ENCODE data around the gene SHISA6.

The SHISA6 gene

DNA sequence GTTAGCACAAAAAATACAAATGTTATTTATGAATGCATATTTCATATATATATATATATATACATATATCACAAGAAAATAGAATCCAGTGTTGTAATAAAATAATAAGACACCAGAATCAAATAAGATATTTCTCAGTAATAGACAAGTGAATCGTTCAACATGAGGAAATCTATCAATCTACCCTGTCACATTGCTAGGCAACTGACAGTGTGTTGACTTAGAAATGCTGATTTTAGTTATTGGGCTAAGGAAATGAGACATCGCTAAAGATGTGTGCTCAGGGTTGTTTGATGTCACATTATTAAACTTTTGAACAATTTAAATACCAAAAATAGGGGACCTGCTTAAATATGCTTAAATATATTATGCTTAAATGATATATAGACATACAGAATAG, 307.4 kb downstream of the SHISA6 start:
- no peak for DNase-seq

DNA sequence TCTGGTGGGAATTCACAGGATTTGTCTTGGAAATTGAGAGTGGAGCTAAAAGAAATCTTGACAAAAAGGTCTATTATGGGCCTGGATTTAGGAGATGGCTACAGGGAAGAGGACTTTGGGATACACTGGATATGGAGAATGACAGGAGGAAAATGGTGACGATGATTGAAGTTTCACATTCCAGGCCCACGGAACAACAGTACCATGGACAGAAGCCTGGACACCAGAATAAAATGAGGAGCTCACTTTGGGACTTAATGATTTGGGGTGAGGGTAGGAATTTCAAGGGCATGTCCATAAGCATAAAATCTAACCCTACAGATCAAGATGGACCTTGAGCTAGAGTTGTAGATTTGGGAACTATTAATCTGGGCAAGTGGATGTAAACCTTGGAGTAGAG, 309.4 kb downstream of the SHISA6 start:
- no peak for DNase-seq

DNA sequence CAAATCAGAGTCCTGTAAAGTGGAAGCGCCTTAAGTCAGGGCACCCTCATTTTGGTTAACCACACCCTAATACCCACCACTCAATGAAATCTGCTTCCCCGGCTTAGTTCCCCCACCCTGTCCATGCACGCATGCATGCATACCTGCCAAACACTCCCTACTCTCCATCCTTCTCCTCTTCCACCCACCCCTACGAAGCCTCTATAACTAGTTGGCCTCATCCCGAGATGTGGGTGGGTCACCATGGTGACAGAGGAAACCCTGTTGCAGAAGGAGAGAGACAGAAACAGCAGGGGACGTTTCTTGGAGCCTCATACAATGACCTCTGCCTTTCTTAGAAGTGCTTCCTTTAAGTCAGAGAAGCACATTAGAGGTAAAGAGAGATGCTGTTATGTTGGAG, 310.4 kb downstream of the SHISA6 start:
- DNase-seq = no peak

DNA sequence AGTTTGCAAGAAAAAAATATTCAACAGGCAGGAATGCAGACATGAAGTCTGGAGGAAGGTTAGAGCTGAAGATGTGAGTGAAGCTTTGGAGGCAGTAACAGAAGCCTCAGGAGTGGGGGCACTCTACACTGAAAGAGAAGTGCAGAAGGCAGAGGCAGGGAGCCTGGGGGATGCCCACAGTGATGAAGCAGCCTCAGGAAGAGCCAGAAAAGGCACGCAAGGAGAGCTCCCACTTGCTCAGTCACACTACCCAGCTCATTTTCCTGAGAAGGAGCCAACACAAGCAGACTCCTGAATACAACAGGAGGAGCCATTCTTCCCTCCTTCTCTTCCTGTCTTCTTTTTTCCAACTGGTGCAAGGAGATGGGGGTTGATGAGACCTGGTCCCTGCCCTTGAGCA, 312.1 kb downstream of the SHISA6 start:
- no peak for DNase-seq

DNA sequence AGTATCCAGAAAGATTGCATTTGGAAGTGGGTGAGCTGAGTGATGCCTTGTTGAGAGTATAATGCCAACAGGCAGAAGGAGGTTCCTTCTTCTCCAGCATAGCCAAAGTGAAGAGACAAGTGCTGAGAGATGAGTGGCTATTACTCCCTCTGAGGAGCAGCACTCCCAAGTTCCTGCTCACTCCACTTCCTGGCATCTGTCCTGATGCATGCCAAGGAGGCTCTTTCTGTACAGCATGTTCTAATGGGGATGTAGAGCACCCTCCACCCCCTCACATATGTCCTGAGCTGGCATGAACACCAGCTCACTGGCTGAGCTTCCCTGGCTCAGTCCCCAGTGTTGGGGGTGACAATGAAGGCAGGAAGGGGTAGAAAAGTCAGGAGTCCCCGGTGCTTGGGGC, 313.0 kb downstream of the SHISA6 start:
- DNase-seq = no peak

DNA sequence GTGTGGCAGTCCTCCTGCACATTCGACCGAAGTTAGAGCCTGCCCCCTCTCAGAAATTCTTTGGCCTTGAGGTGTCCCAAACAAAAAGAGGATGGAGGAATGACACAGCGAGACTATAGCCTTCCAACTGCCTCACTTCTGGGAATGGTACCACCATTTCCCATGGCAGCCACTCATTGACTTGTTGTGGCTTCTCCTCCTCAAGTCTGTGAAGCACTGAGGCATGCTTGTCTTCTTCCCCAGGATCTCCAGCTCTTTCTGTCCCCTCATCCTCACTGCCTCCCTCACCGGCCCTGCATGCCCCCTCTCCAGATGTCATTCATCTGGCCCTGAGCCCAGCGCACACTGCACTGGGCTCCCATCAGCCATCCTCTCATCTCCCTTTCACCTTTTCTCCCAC, 313.5 kb downstream of the SHISA6 start:
- no peak for DNase-seq

DNA sequence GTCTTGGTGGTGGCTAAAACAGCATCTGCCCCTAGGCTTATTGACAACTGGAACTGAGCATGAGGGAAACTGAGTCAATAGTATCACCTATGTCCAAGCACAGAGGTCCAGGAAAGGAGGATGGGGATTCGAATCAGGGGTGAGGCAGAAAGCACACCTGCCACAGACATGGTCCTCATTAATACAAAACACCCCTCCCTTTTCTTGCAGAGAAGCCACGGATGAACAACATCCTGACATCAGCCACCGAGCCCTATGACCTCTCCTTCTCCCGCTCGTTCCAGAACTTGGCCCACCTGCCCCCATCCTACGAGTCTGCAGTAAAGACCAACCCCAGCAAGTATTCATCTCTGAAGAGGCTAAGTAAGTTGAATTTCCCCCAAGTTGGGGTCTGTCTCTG, 314.5 kb downstream of the SHISA6 start:
- no peak for DNase-seq

DNA sequence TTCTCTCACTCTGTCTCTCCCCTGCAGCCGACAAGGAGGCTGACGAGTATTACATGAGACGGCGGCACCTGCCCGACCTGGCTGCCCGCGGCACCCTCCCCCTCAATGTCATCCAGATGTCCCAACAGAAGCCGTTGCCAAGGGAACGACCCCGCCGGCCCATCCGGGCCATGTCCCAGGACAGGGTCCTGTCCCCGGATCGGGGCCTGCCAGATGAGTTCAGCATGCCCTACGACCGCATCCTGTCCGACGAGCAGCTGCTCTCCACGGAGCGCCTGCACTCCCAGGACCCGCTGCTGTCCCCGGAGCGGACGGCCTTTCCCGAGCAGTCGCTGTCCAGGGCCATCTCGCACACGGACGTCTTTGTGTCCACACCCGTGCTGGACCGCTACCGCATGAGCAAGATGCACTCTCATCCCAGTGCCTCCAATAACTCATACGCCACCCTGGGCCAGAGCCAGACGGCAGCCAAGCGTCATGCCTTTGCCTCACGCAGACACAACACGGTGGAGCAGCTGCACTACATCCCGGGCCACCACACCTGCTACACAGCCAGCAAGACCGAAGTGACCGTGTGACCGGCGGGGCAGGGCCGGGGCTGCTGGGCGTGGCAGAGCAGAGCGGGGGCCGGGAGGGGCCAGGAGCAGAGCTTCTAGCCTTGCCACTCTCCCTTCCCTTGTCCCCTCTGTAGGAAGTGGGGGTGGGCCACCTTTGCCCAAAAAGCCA, 316.9 kb downstream of the SHISA6 start:
- no peak for DNase-seq

DNA sequence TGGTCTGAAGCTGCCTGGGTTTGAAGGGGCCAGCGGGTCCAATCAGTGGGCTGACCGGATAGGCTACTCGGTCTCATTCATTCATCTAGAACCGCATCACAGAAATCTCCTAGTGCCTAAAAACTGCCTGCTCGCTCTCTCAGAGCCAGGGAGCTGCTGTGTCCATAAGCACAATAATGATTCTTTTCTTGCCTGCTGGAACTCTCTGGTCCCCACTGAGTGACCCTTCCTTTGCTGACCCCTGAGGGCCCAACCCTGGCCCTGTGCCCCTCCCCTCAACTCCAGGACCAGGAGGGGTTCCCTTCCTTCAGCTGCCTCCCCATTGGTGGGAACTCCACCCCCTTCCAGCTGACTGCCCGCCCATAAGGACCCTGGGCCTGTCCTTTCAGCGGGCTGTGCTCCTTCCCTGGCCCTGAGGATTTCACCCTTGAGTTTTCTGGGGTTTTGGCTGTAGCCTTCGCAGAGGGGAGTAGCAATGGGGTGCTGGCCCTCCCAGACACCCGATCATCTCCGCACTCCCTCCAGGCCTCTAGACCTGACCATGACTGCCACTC, 317.7 kb downstream of the SHISA6 start:
- DNase-seq = no peak

DNA sequence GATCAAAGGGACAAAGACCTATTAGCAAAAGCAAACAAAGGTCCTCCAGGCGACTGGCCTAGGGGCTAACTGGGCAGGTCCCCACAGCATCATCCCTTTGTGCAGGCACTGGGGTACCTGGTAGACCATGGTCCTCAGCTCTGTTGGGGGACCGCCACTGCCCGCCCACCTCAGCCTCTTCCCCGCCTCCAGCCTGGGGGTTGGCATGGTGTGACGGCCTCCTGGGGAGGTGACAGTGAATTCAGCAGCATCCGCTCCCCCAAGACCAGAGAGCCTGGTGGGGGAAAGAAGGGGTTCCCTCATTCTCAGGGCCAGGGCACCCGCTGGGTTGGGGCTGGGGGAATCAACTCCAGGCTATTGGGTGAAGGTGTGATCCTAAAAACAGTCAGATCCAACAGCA, 318.6 kb downstream of the SHISA6 start:
- DNase-seq = no peak

DNA sequence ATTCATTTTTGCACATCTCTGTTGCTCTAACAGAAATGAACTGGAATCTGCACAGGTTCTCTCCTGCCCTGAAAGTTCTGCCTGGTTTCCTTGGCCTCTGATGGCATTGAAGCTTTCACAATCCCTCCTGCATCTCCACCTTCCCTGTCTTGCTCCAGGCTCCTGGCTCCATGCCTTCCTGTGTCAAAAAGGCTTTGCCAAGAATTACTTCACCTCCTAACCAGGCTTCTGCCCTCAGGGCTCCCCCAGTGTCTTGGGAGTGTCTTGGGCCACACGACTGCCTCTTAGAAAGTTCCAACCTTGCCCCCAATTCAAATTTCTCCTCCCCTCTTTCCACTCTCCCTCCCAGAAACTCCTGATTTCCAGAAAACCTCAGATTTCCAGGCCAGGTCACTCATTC, 320.3 kb downstream of the SHISA6 start:
- no peak for DNase-seq

DNA sequence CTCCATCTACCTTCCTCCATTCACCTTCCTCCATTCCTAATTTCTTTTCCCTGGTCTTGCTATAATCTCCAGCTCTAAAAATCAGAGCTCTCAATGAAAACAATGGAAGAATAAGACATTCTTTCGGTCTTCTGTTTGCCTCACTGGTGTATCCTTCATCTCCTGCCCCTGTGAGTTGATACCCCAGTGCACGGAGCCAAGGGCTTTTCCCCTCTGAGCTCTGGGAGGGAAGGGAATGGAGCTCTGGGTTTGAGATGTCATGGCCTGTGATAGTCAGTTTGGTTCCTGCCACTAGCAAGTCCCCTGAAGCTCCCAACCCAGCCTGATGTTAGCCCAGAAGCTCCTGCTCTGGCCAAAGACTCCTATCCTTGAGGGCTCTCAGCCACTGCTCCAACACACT, 320.7 kb downstream of the SHISA6 start:
- no peak for DNase-seq

DNA sequence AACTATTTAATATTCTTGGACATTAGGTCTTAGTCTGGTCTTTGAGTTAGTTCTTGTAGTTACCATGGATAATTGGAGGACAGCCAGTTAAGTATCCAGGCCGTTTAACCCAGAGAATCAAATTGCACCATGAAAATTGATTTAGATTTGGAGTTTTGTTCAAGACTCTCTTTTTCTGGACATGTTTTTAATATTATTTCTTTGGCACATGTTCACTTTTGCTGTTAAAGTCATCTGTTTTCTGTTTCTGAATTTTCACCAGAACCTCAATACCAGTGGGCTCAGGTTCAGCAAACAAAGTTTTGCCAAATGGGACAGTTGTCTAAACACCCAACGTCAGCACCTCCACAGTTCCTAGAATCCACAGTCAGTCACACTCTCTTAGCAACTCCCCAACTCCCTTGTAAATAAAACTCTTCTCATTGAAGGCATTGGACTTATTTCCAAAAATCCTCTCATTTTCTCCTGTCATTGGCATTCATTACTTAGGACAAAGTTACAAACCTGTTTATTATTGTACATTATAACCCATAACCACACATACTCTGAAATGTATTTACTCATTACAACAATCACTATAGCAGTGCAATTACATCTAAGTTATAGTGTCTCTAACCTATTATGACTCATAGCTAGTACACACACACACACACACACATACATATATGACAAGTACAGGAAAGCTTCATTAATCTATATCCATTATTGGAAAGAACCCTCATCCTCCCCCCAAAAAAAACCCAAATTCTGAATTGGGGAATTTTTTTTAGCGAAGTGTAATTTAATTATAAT, 323.8 kb downstream of the SHISA6 start:
- no peak for DNase-seq

DNA sequence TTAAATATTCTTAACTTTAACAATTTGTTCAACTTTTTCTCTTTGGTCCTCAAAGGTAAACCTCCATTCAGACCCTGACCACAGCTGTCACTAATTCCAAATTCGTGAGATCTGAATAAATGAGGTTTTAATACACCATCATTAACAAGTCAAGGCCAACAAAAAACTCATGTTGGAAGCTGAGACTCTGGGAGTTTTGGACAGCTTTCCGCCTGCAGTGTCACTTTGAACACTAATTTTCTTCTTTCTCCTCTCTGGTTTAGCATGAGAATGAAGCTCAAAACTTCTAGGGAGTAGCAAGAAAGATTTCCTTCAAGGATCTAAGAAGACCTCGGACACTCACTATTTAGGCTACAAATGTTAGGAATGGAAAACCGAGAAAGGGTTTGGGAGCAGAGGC, 324.6 kb downstream of the SHISA6 start:
- no peak for DNase-seq

DNA sequence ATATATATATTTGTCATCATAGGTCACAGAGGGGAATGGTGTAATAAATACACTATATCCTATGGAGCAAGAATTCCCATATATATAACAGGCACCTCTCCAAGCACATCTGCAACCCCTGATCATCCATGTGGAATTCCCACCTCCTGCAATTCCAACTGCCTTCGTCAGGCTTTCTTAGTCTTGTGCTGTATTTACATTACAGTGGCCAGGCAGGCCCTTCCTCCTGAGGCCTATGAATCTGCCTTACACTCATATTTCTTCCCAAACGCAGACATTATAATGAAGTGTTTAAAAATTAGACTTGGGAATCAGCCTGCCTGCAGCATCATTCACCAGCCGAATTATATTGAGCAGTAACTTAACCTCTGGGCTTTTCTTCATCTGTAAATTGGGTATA, 338.0 kb downstream of the SHISA6 start:
- DNase-seq = no peak

DNA sequence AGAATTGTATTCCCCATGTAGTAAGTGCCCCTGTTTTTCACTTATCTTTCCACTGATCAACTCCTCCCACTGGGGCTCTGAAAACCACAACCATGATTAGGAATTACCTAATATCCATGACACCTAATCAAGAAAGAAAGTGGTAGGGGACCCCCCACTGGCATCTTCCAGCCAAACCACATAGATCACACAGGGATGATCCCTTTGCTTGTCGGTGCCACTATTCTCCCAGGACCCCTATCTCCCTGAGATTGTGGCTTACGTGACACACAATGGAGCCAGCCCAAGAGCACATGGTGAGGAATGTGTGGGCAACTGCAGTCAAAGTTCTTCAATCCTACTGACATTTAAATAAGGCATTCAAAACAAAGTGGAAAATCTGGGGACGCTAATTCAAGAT, 339.7 kb downstream of the SHISA6 start:
- DNase-seq = no peak

DNA sequence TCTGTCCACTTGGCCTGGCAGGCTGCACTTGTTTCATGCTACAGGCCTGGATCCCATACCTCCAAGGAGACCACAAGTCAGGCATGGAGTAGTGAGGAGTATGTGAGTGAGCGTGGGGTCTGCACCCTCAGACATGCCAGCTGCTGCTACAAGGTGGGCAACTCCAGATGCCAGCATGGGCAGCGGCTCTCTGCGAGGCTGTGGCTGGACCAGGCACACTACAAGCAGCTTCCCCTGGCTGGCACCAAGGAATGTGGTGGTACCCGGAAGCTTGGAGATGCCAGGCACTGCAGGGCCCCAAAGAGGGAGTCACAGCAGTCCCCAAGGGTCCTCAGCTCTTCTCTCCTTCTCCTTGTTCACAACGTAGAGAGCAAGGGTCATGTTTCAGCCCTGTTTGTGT, 341.2 kb downstream of the SHISA6 start:
- DNase-seq = no peak

DNA sequence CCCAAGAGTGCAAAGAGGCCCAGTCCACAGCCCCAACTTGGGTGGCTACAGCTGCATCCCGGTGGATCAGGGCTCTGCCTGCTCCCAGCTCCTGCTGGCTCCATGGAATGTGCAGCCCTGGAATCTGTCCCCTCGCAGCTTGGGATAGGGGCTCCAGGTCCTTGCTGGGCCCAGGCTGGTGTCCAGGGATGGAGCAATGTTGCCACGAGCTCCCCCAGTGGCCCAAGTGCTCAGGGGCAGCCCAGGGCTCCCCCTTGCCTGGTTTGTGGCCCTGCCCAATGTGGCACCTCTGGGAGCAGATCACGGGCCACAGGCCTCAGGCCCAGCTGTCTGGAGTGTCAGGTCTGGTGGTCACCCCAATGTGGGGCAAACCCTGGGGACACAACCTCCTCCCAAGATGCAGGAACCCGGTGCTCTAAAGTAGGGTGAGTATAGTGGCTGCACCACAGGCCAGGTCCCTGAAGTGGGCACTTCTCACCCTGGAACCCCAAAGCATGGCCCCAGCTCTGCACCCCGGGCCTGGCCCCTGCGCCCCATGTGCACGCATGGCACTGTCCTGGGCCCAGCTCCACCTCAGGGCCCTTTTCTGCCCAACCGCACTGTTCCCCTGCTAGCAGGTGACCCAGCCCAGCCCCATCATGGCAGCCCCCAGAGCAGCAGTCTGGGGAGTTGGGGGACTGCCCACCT, 342.4 kb downstream of the SHISA6 start:
- no peak for DNase-seq

DNA sequence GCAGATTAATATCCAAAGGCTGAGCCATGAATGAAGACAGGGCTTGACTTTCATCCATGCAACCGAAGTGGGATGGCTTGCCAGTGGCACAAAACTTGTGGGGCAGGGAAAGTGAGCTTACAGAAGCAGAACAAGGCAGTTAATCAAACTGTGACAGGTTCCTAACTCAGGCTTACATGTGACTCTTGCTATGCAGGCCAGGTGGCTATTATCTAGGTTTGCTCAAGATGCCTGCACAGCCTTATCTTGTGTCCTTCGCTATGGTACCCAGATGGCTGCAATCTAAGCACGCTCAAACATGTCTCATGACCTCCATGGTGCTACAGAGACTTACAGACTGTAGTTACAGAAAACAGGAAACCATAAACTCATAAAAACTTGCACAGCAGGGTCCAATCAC, 348.7 kb downstream of the SHISA6 start:
- no peak for DNase-seq

DNA sequence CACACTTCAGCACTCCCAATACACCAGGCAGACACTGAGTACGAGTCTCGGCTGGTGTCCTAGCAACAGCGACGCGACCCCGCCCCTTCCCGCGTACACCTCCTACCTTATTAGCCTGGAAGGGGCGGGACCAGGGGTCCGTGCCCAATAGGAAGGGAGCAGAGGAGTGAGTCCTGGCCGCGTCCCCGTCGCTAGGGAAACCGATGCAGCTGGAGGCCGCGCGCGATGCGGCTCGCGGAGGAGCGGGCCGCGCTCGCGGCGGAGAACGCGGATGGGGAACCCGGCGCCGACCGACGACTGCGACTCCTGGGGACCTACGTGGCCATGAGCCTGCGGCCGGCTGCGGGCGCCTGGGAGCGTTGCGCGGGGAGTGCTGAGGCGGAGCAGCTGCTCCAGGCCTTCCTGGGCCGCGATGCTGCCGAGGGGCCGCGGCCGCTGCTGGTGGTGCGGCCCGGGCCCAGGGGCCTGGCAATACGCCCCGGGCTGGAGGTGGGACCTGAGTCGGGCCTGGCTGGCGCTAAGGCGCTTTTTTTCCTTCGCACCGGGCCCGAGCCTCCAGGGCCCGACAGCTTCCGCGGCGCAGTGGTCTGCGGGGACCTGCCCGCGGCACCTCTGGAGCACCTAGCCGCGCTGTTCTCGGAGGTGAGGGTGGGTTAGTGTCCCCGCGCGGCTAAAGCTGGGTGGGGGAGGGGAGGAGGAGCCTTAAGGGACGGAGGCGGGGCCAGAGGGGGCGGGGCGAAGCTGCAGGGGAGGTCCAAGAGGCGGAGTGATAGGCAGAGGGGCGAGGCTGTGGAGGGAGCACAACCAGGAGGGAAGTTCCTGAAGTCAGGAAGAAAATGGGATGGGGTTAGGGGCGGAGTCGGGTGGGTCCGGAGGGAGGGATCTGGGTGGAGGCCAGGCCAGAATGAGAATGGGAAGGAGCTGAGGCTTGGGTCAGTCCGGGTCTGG, 357.5 kb downstream of the SHISA6 start, which contains the start of gene DNAH9:
Gene DNAH9, plus strand, starts transcription at position 197 of the 948 bp plus-strand sequence. Its CDS starts 29 bp downstream, at position 226.
- DNase-seq = no peak

DNA sequence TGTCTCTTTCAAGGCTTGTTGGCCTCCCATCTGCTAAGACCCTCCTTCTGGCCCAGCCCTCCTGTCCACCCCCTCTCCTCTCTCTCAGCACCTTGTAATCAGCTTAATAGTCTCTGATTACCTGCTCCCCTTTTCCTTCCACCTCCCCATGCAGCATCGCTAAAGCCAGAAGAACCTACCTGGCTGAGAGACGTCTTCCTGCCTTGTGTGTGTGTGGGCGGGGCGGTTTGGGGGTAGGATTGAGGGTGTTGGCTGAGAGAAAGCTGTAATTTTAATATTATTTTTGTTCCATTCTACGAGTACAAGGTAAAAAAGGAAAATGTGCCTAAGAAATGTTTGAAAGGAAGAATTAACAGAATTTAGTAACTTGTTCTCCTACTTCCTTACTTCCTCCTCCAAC, 360.6 kb downstream of the SHISA6 start:
- DNase-seq = no peak

DNA sequence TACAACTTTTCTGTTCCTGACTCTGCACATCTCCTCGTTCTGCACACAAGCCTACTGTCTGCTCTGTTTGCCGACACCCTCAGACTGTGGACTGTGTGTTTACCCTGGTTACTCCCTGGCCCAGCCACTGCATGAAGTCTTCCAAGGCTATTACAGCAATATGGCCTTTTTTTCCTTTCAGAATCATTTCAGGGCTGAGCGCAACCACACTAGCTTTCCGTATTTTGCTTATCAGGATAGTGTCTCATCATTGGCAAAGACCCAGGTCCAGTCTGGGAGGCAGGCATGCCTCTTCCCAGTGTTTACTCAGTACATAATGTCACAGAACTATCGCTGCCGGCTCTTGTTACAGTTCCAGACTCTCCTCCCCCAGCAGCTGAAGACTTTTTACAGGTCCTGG, 367.4 kb downstream of the SHISA6 start:
- no peak for DNase-seq

Data from RPMI8226 (cell line).